ENCODE results near the gene PLPP3. TPM values are rescaled to one million over a fixed set of nuclear protein-coding genes. Genes with fewer than 3 reads are reported as not detected.
A peak's percentile ranks its signal among the peaks of the same experiment; 100 is the strongest.

PLPP3 gene
- polyA plus RNA-seq, 1 of the 3 experiments (the other 2 are of a cell fraction) = 32.2 TPM

DNA sequence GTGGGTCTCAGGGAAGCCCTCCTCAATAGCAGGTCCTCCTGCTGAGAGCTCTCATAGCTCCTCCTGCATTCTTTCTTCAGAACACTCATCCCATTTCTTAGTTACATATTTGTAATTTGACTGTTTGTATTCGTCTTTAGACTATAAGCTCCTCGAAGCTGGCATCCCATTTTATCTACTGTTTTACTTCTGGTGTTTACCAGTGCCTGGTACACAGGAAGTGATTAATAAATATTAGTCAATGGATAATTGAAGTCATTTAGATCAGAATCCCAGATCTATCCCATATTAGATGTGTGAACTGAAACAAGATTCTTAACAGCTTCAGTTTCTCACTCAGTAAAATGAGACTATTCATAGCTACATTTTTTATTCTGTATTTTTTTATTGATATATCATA is 88.7 kb downstream of the PLPP3 start:
- 73% methylated on average over 2 of the region's 2 CpGs for WGBS (ENCODE audit: low lambda C conversion rate)
- H3F3A ChIP-seq (replicated peaks; ENCODE audit: insufficient read depth) = peaks cover 4% of the 10 kb centered on the region
- H2AFZ ChIP-seq (ENCODE audit: low read depth) = no peak overlapping the region
- peaks cover 0 to 23% of the 10 kb centered on the region in 2 experiments; a peak in 2 of 4 replicates for H3K4me1 ChIP-seq (ENCODE audit: control insufficient read depth in 1 of 2, insufficient read depth in 2 of 2, low read depth in 1 of 2, low read length in 1 of 2)
- ChIA-PET CTCF (no interaction called here), POLR2A (interaction anchor here (0.6 kb wide), 1 partner anchor 20 kb away, joined by 3 read pairs; no protein-coding TSS in a partner anchor)
- peaks cover 11 to 29% of the 10 kb centered on the region in 2 experiments for H3K36me3 ChIP-seq (replicated peaks in 1 of 2; ENCODE audit: control insufficient read depth in 1 of 2, insufficient read depth in 2 of 2, low read length in 1 of 2)
- no peaks in the 10 kb centered on the region for H3K27me3 ChIP-seq (ENCODE audit: insufficient read depth)
- no peaks in the 10 kb centered on the region for H4K20me1 ChIP-seq (ENCODE audit: insufficient read depth)
- H3K27ac ChIP-seq (ENCODE audit: low read depth in 2 of 2, low read length in 1 of 2) = peak overlapping the region in 1 of 2 experiments; percentile 77; a peak in 2 of 4 replicates
- no peaks in the 10 kb centered on the region for H3K9me2 ChIP-seq
- DNase-seq = no peak
- TF ChIP-seq EP300 (IDR thresholded peaks at IDR 0.05; ENCODE audit: borderline replicate concordance in 1 of 2, low read depth in 1 of 2, low read length in 1 of 2) (no peak), TAF1 (IDR thresholded peaks at IDR 0.05; ENCODE audit: borderline replicate concordance, low read depth, low read length) (no peak), FOXJ3 (CRISPR knock-in tag; IDR thresholded peaks at IDR 0.05) (no peak), JUND (IDR thresholded peaks at IDR 0.05) (no peak), CHD2 (IDR thresholded peaks at IDR 0.05; ENCODE audit: low read length, partially characterized antibody) (no peak)
- TF ChIP-seq, protein P1, sequence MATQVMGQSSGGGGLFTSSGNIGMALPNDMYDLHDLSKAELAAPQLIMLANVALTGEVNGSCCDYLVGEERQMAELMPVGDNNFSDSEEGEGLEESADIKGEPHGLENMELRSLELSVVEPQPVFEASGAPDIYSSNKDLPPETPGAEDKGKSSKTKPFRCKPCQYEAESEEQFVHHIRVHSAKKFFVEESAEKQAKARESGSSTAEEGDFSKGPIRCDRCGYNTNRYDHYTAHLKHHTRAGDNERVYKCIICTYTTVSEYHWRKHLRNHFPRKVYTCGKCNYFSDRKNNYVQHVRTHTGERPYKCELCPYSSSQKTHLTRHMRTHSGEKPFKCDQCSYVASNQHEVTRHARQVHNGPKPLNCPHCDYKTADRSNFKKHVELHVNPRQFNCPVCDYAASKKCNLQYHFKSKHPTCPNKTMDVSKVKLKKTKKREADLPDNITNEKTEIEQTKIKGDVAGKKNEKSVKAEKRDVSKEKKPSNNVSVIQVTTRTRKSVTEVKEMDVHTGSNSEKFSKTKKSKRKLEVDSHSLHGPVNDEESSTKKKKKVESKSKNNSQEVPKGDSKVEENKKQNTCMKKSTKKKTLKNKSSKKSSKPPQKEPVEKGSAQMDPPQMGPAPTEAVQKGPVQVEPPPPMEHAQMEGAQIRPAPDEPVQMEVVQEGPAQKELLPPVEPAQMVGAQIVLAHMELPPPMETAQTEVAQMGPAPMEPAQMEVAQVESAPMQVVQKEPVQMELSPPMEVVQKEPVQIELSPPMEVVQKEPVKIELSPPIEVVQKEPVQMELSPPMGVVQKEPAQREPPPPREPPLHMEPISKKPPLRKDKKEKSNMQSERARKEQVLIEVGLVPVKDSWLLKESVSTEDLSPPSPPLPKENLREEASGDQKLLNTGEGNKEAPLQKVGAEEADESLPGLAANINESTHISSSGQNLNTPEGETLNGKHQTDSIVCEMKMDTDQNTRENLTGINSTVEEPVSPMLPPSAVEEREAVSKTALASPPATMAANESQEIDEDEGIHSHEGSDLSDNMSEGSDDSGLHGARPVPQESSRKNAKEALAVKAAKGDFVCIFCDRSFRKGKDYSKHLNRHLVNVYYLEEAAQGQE (IDR thresholded peaks at IDR 0.05; ENCODE audit: low read depth, low read length) = no peak
- no peaks in the 10 kb centered on the region for H3K9me3 ChIP-seq
- H3K9ac ChIP-seq = no peak overlapping the region
- no peak overlapping the region for H3K4me2 ChIP-seq
- H3K4me3 ChIP-seq (ENCODE audit: low read depth in 2 of 2, low read length in 1 of 2) = no peak overlapping the region
- no peaks in the 10 kb centered on the region for H3K79me2 ChIP-seq (ENCODE audit: insufficient read depth)

DNA sequence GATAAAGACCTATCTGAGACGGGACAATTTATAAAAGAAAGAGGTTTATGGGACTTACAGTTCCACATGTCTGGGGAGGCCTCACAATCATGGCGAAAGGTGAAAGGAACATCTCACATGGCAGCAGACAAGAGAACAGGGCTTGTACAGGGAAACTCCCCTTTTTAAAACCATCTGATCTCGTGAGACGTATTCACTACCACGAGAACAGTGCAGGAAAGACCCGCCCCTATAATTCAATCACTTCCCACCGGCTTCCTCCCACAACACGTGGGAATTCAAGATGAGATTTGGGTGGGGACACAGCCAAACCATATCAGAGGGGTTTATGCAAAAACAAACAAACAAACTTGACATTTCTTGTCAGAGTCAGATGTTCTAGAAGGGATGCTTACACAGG is 89.7 kb downstream of the PLPP3 start:
- Histone ChIP-seq H3K9me2 (no peaks in the 10 kb centered on the region), H3K27me3 (ENCODE audit: insufficient read depth) (no peaks in the 10 kb centered on the region), H3K36me3 (replicated peaks in 1 of 2; ENCODE audit: control insufficient read depth in 1 of 2, insufficient read depth in 2 of 2, low read length in 1 of 2) (peaks cover 8 to 20% of the 10 kb centered on the region in 2 experiments), H3K79me2 (ENCODE audit: insufficient read depth) (no peaks in the 10 kb centered on the region), H3K27ac (ENCODE audit: low read depth in 2 of 2, low read length in 1 of 2) (no peak overlapping the region), H3K9me3 (no peaks in the 10 kb centered on the region), H4K20me1 (ENCODE audit: insufficient read depth) (peaks cover 2% of the 10 kb centered on the region; the same call in 1 of the 2 replicates), H3K9ac (no peak overlapping the region), H3F3A (replicated peaks; ENCODE audit: insufficient read depth) (peaks cover 4% of the 10 kb centered on the region), H3K4me1 (ENCODE audit: control insufficient read depth in 1 of 2, insufficient read depth in 2 of 2, low read depth in 1 of 2, low read length in 1 of 2) (peaks cover 0 to 18% of the 10 kb centered on the region in 2 experiments; a peak in 2 of 4 replicates), H3K4me2 (no peak overlapping the region), H3K4me3 (ENCODE audit: low read depth in 2 of 2, low read length in 1 of 2) (no peak overlapping the region), H2AFZ (ENCODE audit: low read depth) (no peak overlapping the region)
- no peak for TF ChIP-seq TAF1 (IDR thresholded peaks at IDR 0.05; ENCODE audit: borderline replicate concordance, low read depth, low read length)
- TF ChIP-seq, protein P2, sequence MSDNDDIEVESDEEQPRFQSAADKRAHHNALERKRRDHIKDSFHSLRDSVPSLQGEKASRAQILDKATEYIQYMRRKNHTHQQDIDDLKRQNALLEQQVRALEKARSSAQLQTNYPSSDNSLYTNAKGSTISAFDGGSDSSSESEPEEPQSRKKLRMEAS (IDR thresholded peaks at IDR 0.05; ENCODE audit: low read depth) = no peak
- no peak for TF ChIP-seq SIN3A (IDR thresholded peaks at IDR 0.05; ENCODE audit: borderline replicate concordance, low read depth, low read length)
- TF ChIP-seq FOXM1 (IDR thresholded peaks at IDR 0.05; ENCODE audit: low read depth) = no peak
- no peak for TF ChIP-seq RXRA (IDR thresholded peaks at IDR 0.05; ENCODE audit: borderline replicate concordance, low read depth)
- TF ChIP-seq, protein P3, sequence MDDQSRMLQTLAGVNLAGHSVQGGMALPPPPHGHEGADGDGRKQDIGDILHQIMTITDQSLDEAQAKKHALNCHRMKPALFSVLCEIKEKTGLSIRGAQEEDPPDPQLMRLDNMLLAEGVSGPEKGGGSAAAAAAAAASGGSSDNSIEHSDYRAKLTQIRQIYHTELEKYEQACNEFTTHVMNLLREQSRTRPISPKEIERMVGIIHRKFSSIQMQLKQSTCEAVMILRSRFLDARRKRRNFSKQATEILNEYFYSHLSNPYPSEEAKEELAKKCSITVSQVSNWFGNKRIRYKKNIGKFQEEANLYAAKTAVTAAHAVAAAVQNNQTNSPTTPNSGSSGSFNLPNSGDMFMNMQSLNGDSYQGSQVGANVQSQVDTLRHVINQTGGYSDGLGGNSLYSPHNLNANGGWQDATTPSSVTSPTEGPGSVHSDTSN (IDR thresholded peaks at IDR 0.05) = no peak
- TF ChIP-seq, protein P4, sequence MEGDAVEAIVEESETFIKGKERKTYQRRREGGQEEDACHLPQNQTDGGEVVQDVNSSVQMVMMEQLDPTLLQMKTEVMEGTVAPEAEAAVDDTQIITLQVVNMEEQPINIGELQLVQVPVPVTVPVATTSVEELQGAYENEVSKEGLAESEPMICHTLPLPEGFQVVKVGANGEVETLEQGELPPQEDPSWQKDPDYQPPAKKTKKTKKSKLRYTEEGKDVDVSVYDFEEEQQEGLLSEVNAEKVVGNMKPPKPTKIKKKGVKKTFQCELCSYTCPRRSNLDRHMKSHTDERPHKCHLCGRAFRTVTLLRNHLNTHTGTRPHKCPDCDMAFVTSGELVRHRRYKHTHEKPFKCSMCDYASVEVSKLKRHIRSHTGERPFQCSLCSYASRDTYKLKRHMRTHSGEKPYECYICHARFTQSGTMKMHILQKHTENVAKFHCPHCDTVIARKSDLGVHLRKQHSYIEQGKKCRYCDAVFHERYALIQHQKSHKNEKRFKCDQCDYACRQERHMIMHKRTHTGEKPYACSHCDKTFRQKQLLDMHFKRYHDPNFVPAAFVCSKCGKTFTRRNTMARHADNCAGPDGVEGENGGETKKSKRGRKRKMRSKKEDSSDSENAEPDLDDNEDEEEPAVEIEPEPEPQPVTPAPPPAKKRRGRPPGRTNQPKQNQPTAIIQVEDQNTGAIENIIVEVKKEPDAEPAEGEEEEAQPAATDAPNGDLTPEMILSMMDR (IDR thresholded peaks at IDR 0.05) = no peak
- TF ChIP-seq NFIC (IDR thresholded peaks at IDR 0.05; ENCODE audit: borderline replicate concordance) = no peak
- no peak for TF ChIP-seq NRF1 (IDR thresholded peaks at IDR 0.05; ENCODE audit: low read depth, low read length)
- TF ChIP-seq TCF12 (IDR thresholded peaks at IDR 0.05) = no peak
- TF ChIP-seq GABPA (IDR thresholded peaks at IDR 0.05; ENCODE audit: low read depth) = no peak
- no peak for TF ChIP-seq FOSL2 (IDR thresholded peaks at IDR 0.05; ENCODE audit: borderline replicate concordance, low read depth)
- no peak for TF ChIP-seq EP300 (IDR thresholded peaks at IDR 0.05; ENCODE audit: borderline replicate concordance in 1 of 2, low read depth in 1 of 2, low read length in 1 of 2)
- TF ChIP-seq MEF2A (IDR thresholded peaks at IDR 0.05; ENCODE audit: borderline replicate concordance, low read depth) = no peak
- no peak for TF ChIP-seq POLR2AphosphoS5 (IDR thresholded peaks at IDR 0.05; ENCODE audit: low read depth, low read length)
- ChIA-PET POLR2A (no interaction called here), CTCF (no interaction called here)
- no peak for DNase-seq
- WGBS (ENCODE audit: low lambda C conversion rate) = 82% methylated on average over 8 of the region's 8 CpGs

Data from SK-N-SH (cell line).